Prostate gland (tissue), 2 donors: ENCODE measurements around the gene ZSWIM1. TPM values are rescaled to one million over a fixed set of nuclear protein-coding genes. Genes with fewer than 3 reads are reported as not detected.

Experiments used
- DNase-seq: peaks from one replicate; pipeline ENCODE4 v3.0.0-alpha.2; 2019; ENCODE audit warnings: low spot score
- H3K27ac ChIP-seq, 2 donors: fragments of 200-600 bp; sonication (generic); 2 replicates each; pipeline ENCODE4 v1.5.1; 2017 to 2019
- H3K27me3 ChIP-seq: fragments of 200-600 bp; sonication (generic); replicated peaks from 2 replicates; pipeline ENCODE4 v1.5.1; 2019; ENCODE audit not compliant: insufficient read depth
- H3K36me3 ChIP-seq, 2 donors: fragments of 200-600 bp; sonication (generic); 1 replicate in 1 of 2; 2 replicates in 1 of 2; pipeline versions ENCODE4 v1.5.1 to v1.8.1; 2017 to 2019
- H3K4me1 ChIP-seq: fragments of 200-600 bp; sonication (generic); replicated peaks from 2 replicates; pipeline ENCODE4 v1.5.1; 2019
- H3K4me3 ChIP-seq, 2 donors: fragments of 200-600 bp; sonication (generic); 2 replicates each; pipeline ENCODE4 v1.5.1; 2017 to 2019
- H3K9me3 ChIP-seq: fragments of 200-600 bp; sonication (generic); 2 replicates; pipeline ENCODE4 v1.5.1; 2017
- POLR2A ChIP-seq: fragments of 450-650 bp; IDR thresholded peaks from one replicate; pipeline ENCODE4 v1.6.1; 2016; ENCODE audit warnings: antibody characterized with exemption, mild to moderate bottlenecking
- POLR2AphosphoS5 ChIP-seq: sonication (generic); formaldehyde crosslinking; IDR thresholded peaks from one replicate; pipeline ENCODE4 v1.6.1; 2017; ENCODE audit warnings: antibody characterized with exemption
- WGBS: methylation state at CpG from one replicate; pipeline ENCODE4 v1.1.5; 2018; 5-methylcytosine and 5-hydroxymethylcytosine counted together
- intact Hi-C: fragments of 100-400 bp; cut with DNase I; formaldehyde crosslinking; loops from one replicate; pipeline ENCODE4 v1.14.2; 2022
- total RNA-seq, 2 donors: library from RNA; depleted of rRNA; stranded (reverse); fragments of >200 nt; gene quantifications; one replicate each; pipeline ENCODE4 v1.1.0, GENCODE V29; 2016
- TF ChIP-seq, protein P1 (sequence below), 4 experiments: fragments of 200-600 bp in 2 of 4; fragments of 450-650 bp in 2 of 4; sonication (generic) in 2 of 4; IDR thresholded peaks; 1 replicate in 3 of 4; 2 replicates in 1 of 4; pipeline ENCODE4 v1.5.1; 2016 to 2019; ENCODE audit warnings: antibody characterized with exemption in 4 of 4, mild to moderate bottlenecking in 2 of 4, moderate library complexity in 2 of 4

The ZSWIM1 gene
- total RNA-seq, 2 donors from 2014 or later: 13.8 to 17.8 TPM

DNA sequence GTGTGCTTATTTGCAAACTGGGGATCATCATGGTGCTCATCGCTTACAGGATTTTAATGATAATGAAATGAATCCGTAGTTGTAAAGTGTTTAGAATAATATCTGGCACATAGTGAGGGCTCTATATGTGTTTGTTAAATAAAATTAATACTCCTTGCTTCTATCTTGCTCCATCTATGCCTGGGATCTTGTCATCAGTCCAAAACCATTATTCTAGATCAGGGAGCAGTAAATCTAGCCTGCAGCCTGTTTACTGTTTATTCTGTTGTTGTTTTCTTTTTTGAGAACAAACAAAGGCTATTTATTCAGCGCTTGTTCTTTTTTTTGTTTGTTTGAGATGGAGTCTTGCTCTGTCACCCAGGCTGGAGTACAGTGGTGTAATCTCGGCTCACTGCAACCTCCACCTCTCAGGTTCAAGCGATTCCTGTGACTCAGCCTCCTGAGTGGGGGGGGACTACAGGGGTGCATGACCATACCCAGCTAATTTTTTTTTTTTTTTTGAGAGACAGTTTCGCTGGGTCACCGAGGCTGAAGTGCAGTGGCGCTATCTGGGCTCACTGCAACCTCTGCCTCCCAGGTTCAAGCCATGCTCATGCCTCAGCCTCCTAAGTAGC is 32.0 kb upstream of the ZSWIM1 start:
- DNase-seq: no peak
- Histone ChIP-seq H3K9me3 (no peaks in the 10 kb centered on the region), H3K4me1 (no peaks in the 10 kb centered on the region), H3K27ac (no peak overlapping the region), H3K27me3 (no peaks in the 10 kb centered on the region), H3K4me3 (no peak overlapping the region), H3K36me3 (peaks cover 0 to 16% of the 10 kb centered on the region in 2 donors)
- intact Hi-C loops: no loop called here
- TF ChIP-seq POLR2AphosphoS5 (no peak), POLR2A (no peak)
- TF ChIP-seq, protein P1, sequence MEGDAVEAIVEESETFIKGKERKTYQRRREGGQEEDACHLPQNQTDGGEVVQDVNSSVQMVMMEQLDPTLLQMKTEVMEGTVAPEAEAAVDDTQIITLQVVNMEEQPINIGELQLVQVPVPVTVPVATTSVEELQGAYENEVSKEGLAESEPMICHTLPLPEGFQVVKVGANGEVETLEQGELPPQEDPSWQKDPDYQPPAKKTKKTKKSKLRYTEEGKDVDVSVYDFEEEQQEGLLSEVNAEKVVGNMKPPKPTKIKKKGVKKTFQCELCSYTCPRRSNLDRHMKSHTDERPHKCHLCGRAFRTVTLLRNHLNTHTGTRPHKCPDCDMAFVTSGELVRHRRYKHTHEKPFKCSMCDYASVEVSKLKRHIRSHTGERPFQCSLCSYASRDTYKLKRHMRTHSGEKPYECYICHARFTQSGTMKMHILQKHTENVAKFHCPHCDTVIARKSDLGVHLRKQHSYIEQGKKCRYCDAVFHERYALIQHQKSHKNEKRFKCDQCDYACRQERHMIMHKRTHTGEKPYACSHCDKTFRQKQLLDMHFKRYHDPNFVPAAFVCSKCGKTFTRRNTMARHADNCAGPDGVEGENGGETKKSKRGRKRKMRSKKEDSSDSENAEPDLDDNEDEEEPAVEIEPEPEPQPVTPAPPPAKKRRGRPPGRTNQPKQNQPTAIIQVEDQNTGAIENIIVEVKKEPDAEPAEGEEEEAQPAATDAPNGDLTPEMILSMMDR (IDR thresholded peaks at IDR 0.05): no peak
- WGBS: 90% methylated on average over 8 of the region's 8 CpGs

DNA sequence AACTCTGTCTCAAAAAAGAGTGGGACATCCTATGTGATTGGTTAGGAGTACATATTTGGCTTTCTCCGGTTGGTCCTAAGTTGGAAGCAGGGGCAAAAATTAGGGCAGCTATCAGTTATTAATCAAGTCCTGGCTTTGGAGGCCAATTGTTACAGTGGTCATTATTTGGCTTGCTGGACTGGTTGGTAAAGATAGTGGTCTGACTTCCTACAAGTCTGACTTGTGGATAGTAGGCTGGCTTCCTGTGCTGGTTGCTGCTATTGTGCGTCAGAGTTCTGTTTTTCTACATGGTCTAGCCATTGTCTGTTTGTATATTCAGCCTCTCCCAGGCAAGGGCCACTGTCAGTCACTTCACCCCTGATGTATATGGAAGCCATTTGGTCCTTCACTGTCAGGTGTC is 30.8 kb upstream of the ZSWIM1 start:
- no peak for DNase-seq

DNA sequence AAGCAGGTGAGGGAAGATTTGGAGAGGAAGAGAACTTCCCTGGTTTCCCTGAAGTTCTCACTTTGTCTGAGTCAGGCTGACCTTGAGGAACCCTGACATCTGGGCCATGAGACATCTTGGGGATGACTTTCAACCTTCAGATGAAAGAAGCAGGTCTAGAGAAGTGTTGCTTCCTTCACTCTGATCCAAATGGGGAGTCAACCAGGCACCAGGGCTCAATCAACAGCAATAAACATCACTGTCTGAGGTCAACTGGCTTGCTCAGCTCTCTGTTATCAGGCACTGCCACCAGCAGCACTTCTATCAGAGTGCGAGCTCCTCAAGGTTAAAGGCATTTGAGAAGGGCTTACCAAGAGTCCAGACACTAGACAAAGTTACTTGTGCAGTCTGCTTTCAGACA is 30.1 kb upstream of the ZSWIM1 start:
- Histone ChIP-seq H3K27me3 (no peaks in the 10 kb centered on the region), H3K36me3 (peaks cover 0 to 12% of the 10 kb centered on the region in 2 donors), H3K27ac (no peak overlapping the region), H3K4me1 (peaks cover 8% of the 10 kb centered on the region), H3K4me3 (no peak overlapping the region), H3K9me3 (no peaks in the 10 kb centered on the region)
- TF ChIP-seq, protein P1 (IDR thresholded peaks at IDR 0.05): no peak
- TF ChIP-seq POLR2AphosphoS5: no peak
- no peak for TF ChIP-seq POLR2A
- DNase-seq: no peak
- WGBS: 94% methylated on average over 1 of the region's 1 CpG
- intact Hi-C loops: no loop called here

More for the DNA sequence above, 30.8 kb upstream of the ZSWIM1 start:
- Histone ChIP-seq H3K9me3 (no peaks in the 10 kb centered on the region), H3K36me3 (peaks cover 0 to 12% of the 10 kb centered on the region in 2 donors), H3K27me3 (no peaks in the 10 kb centered on the region), H3K4me1 (peaks cover 1% of the 10 kb centered on the region), H3K27ac (no peak overlapping the region), H3K4me3 (no peak overlapping the region)
- TF ChIP-seq POLR2A: no peak
- TF ChIP-seq, protein P1 (IDR thresholded peaks at IDR 0.05): no peak
- no peak for TF ChIP-seq POLR2AphosphoS5
- intact Hi-C loops: no loop called here
- 95% methylated on average over 2 of the region's 2 CpGs for WGBS

DNA sequence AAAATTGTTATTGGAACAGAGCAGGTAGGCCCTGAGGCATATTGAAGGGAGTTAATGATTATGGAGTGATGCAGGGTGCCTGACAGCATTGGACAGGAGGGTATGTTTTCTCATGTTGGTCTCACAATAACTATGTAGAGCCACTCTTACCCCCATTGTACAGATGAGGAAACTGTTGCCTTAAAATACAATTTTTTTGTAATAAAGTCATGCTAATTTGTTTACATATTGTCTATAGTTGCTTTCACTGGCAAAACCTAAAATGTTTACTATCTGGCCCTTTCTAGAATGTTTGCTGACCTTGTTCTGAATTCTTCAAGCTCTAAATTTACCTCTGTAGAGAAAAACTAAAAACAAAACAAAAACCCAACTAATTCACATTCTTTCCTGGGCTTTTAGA is 29.5 kb upstream of the ZSWIM1 start:
- Histone ChIP-seq H3K9me3 (no peaks in the 10 kb centered on the region), H3K4me1 (peaks cover 14% of the 10 kb centered on the region), H3K4me3 (no peak overlapping the region), H3K27me3 (no peaks in the 10 kb centered on the region), H3K36me3 (peaks cover 0 to 12% of the 10 kb centered on the region in 2 donors), H3K27ac (no peak overlapping the region)
- intact Hi-C loops: no loop called here
- TF ChIP-seq, protein P1 (IDR thresholded peaks at IDR 0.05): no peak
- TF ChIP-seq POLR2AphosphoS5 (no peak), POLR2A (no peak)
- no peak for DNase-seq

DNA sequence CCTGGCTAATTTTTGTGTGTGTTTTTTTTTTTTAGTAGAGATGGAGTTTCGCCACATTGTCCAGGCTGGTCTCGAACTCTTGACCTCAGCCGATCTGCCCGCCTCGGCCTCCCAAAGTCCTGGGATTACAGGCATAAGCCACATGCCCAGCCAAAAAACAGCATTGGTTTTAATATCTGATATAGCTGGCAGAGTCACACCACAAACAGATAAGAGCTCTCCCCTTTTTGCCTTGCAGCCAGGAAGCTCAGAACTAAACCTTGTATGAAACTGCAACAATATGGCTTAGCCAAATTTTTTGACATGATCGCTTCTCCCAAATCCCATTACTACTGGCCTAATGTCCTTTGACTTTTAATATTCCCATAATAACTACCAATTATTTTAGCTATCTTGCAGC is 28.7 kb upstream of the ZSWIM1 start:
- Histone ChIP-seq H3K36me3 (peaks cover 0 to 12% of the 10 kb centered on the region in 2 donors), H3K4me3 (no peak overlapping the region), H3K27me3 (no peaks in the 10 kb centered on the region), H3K27ac (no peak overlapping the region), H3K9me3 (no peaks in the 10 kb centered on the region), H3K4me1 (peaks cover 14% of the 10 kb centered on the region)
- TF ChIP-seq, protein P1 (IDR thresholded peaks at IDR 0.05): no peak
- no peak for TF ChIP-seq POLR2AphosphoS5
- no peak for TF ChIP-seq POLR2A
- intact Hi-C loops: no loop called here
- 87% methylated on average over 6 of the region's 6 CpGs for WGBS
- no peak for DNase-seq
